IPS-20b (cell line): ENCODE measurements around the gene SH3RF3.

Source experiments
- H3K27ac ChIP-seq: one replicate; pipeline ENCODE4 v1.5.1; 2013; ENCODE audit warnings: low read length
- H3K27me3 ChIP-seq: 2 replicates; pipeline ENCODE4 v1.6.1; 2013; ENCODE audit warnings: mild to moderate bottlenecking, low read length, inconsistent platforms; ENCODE audit not compliant: insufficient read depth
- H3K36me3 ChIP-seq: 2 replicates; pipeline ENCODE4 v1.6.1; 2013; ENCODE audit warnings: low read depth, mild to moderate bottlenecking, inconsistent platforms, low read length, moderate library complexity; ENCODE audit not compliant: insufficient read depth
- H3K4me1 ChIP-seq: 2 replicates; pipeline ENCODE4 v1.6.1; 2013; ENCODE audit warnings: mild to moderate bottlenecking, control low read depth, inconsistent platforms, low read length, moderate library complexity; ENCODE audit not compliant: insufficient read depth
- H3K4me3 ChIP-seq: 2 replicates; pipeline ENCODE4 v1.5.1; 2013; ENCODE audit warnings: mild to moderate bottlenecking, low read length, inconsistent platforms
- H3K9ac ChIP-seq: 2 replicates; pipeline ENCODE4 v1.6.1; 2013; ENCODE audit warnings: low read depth, mild to moderate bottlenecking, inconsistent platforms, low read length, moderate library complexity
- H3K9me3 ChIP-seq: 2 replicates; pipeline ENCODE4 v1.6.1; 2013; ENCODE audit warnings: mild to moderate bottlenecking, low read depth, low read length, inconsistent platforms; ENCODE audit not compliant: insufficient read depth

SH3RF3 gene

DNA sequence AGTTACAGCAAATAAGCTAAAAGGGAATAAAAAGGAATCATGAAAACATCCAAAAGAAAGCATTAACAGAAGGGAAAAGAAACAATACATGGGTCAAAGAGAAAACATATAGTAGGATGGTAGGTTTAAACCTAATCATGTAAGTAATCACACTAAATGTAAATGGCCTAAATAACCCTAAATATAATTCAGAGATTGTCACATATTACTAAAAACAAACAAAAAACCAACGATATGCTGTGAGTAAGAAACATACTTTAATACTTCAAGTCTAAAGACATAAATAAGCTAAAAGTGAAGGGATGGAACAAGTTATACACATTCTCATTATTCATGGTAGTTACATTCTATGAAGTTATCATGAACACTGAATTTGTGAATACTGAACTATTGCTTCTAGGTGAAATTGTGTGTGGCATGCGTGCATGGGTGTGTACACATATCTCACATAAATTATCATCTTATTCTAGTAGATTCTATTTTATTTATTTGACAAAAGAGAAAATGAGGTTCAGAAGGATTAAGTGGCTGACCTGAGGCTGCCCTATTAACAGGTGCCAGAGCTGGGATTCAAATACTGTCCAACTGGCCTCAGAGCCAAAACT, 313.8 kb downstream of the SH3RF3 start:
- H3K9ac ChIP-seq: no peak overlapping the region
- H3K4me1 ChIP-seq: no peaks in the 10 kb centered on the region
- no peak overlapping the region for H3K4me3 ChIP-seq
- peaks cover 20% of the 10 kb centered on the region for H3K9me3 ChIP-seq
- no peaks in the 10 kb centered on the region for H3K27me3 ChIP-seq
- no peaks in the 10 kb centered on the region for H3K36me3 ChIP-seq
- H3K27ac ChIP-seq: no peak overlapping the region

DNA sequence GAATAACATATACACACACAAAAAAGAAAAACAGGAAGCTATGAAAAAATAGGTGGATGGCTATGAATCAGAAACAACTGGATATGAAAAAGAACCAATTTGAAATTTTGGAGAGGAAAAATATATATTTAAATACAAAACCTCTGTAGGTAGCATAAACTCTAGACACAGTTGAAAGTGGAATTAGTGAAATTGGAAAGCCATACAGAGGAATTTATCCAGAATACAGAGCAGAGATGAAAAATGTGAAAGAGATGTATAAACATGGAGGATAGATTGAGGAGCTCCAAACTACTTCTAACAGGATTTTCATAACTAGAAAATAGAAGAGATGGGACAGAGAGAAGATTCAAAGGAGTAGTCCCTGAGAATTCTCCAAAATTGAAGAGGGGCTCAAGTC, 315.9 kb downstream of the SH3RF3 start:
- Histone ChIP-seq H3K9me3 (peaks cover 20% of the 10 kb centered on the region), H3K9ac (no peak overlapping the region), H3K27ac (no peak overlapping the region), H3K4me1 (no peaks in the 10 kb centered on the region), H3K36me3 (no peaks in the 10 kb centered on the region), H3K27me3 (no peaks in the 10 kb centered on the region), H3K4me3 (no peak overlapping the region)

DNA sequence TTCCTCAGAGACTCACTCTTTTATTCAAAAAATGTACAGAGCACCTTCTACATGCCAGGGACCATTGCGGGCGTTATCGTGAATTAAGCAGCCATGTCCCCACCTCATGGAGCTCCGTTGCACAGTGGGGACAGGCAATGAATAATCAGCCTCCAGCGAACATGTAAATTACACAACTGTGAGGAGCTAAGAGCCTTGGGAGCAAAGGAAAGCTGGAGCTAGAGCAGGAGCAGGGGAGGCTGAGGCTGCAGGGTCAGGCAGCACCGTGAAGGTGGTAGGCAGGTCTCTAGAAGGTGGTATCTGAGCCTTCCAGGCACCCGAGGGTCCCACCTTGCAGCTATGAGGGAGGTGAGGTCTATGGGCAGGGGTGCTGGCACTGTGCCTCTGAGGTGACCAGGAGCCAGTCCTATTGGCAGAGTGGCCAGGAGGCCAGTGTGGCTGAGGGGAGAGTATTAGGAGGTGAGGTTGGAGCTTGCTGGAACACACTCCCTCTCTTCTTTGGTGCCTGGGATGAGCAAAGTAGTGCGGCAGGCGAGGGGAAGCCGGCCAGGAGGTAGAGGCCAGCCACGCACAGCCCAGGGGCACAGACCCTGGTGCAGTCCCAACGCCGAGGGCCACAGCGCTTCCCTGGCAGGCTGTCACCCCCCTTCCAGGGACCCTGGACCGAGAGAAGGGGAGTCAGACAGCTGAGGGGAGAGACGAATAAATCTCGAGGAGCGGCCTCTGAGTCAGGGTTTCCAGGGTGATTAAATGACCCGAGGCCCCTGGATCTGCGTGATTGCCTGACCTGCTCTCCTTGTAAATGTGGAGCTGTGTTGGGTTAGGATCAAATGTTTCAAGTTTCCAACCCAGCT, 317.5 kb downstream of the SH3RF3 start:
- Histone ChIP-seq H3K36me3 (no peaks in the 10 kb centered on the region), H3K9me3 (peaks cover 20% of the 10 kb centered on the region), H3K27me3 (no peaks in the 10 kb centered on the region), H3K4me1 (no peaks in the 10 kb centered on the region), H3K27ac (no peak overlapping the region), H3K9ac (no peak overlapping the region), H3K4me3 (no peak overlapping the region)

DNA sequence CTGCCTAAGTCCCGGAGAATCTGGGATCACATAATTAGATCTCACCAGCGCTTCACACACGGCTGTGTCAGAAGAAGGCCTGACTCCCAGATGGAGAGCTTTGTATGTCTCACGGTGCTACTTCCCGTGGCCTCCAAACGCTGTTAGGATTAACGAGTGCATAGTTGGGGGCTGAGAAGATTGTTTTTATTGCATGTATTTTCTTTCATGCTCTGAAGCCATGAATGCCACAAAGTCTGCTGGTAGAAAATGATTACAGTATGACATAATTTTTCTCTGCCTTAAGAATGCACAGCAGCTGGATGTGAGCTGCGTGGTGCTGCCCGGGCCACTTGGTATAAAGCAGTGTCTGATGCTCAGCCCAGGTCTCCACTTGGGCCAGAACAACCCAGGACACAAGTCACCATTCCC, 318.3 kb downstream of the SH3RF3 start:
- H3K4me3 ChIP-seq: no peak overlapping the region
- H3K27ac ChIP-seq: no peak overlapping the region
- no peaks in the 10 kb centered on the region for H3K36me3 ChIP-seq
- H3K9ac ChIP-seq: no peak overlapping the region
- peaks cover 20% of the 10 kb centered on the region for H3K9me3 ChIP-seq
- no peaks in the 10 kb centered on the region for H3K27me3 ChIP-seq
- no peaks in the 10 kb centered on the region for H3K4me1 ChIP-seq

DNA sequence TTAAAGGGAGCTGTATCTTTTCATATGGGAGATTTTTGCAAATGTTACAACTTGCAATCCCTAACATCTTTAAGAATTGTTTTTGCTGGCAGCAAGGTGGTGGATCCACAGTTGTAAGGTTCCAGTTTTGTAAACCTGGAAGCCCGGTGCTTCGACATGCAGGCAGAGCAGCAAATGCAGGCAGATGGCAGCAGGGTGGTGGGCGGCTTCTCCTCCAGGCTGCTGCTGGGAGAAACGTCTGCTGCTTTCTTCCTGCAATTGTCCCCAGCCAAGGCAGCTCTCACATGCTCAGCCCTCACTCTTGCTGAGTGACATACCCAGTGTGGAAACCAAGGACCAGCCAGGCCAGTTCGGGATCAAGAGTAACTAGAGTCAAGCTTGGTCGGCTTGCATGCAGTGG, 318.8 kb downstream of the SH3RF3 start:
- Histone ChIP-seq H3K9me3 (peaks cover 17% of the 10 kb centered on the region), H3K27ac (no peak overlapping the region)

DNA sequence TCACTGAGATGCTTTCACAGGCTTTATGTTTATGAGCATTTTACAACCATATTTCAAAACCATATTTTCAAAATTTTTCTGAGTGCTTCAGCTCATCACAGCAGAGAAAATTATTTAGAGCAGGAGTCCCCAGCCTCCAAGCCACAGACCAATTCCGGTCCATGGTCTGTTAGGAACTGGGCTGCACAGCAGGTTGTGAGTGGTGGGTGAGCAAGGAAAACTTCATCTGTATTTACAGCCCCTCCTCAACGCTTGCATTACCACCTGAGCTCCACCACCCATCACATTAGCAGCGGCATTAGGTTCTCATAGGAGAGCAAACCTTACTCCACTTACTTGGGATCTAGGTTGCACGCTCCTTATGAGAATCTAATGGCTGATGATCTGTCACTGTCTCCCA, 319.2 kb downstream of the SH3RF3 start:
- Histone ChIP-seq H3K4me3 (no peak overlapping the region), H3K27ac (no peak overlapping the region), H3K9ac (no peak overlapping the region), H3K27me3 (no peaks in the 10 kb centered on the region), H3K9me3 (peaks cover 14% of the 10 kb centered on the region), H3K4me1 (no peaks in the 10 kb centered on the region), H3K36me3 (no peaks in the 10 kb centered on the region)

More for the DNA sequence above, 318.8 kb downstream of the SH3RF3 start:
- Histone ChIP-seq H3K9ac (no peak overlapping the region), H3K27me3 (no peaks in the 10 kb centered on the region), H3K36me3 (no peaks in the 10 kb centered on the region), H3K4me3 (no peak overlapping the region), H3K4me1 (no peaks in the 10 kb centered on the region)

DNA sequence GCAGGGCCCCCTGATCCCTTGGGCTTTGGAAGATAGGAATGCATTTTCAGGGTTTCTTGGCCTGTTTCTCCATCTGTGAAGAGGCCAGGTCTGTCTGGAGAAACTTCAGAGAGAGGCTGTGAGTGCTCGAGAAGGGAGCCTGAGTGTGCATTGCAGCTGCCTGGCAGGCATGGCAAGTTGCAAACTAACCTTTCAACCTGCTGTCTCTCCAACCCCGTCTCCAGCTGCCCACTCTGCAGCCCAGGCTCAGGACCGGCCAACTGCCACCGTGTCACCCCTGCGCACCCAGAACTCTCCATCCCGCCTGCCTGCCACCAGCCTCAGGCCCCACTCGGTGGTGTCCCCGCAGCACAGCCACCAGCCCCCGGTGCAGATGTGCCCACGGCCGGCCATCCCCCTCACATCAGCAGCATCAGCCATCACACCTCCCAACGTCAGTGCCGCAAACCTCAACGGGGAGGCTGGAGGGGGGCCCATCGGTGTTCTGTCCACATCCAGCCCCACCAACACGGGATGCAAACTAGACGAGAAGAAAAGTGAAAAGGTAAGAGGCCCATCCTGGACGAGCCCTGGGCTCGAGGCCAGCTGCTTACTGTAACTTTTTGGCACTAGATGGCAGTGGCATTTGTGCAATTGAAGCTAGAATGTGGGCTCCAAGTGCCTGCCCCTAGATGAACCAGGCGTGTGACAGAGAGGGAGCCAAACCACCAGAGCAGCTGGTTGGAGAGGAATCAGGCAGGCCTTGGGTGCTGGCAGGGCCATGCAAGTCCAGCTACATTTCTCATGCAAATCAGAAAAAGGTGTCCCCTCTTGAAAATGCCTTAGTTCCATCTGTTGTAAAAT, 320.2 kb downstream of the SH3RF3 start:
- H3K4me1 ChIP-seq: no peaks in the 10 kb centered on the region

DNA sequence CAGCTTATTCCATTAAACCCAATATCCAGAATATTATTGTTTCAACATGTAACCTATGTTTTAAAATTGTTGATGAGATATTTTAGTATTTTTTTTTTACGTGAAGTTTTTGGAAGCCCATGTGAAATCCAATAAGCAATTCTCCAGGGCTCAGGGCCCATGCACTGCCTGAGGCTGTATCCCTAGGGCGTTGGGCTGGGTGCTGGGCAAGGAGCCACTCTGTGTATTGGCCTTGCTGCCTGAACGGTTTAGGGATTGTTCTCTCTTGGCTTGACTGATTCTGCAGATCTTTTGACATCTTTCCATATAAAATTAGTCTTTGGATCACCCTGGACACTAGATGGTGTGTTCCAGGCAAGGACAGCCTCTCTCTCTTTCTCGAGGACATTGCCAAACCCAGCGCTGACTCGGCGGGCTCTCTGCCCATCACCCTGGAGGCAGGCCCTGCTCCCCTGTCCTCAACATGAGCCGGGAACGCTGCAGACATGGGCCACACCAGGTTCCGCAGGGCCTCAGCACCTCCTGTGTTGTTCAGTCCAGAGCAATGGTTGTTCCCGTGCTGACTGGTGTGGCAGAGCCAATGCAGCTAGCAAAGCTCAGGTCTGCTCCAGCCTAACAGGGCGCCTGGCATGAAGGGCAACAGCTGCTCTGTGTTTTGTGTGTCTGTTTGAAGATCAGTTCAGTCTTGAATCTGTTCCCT, 321.7 kb downstream of the SH3RF3 start:
- H3K9ac ChIP-seq: no peak overlapping the region
- no peaks in the 10 kb centered on the region for H3K36me3 ChIP-seq
- no peaks in the 10 kb centered on the region for H3K9me3 ChIP-seq
- H3K4me3 ChIP-seq: no peak overlapping the region
- H3K27me3 ChIP-seq: no peaks in the 10 kb centered on the region
- H3K27ac ChIP-seq: no peak overlapping the region
- no peaks in the 10 kb centered on the region for H3K4me1 ChIP-seq

More for the DNA sequence above, 320.2 kb downstream of the SH3RF3 start:
- Histone ChIP-seq H3K27ac (no peak overlapping the region), H3K9ac (no peak overlapping the region), H3K9me3 (peaks cover 11% of the 10 kb centered on the region; the same call in 1 of the 2 replicates), H3K36me3 (no peaks in the 10 kb centered on the region), H3K4me3 (no peak overlapping the region), H3K27me3 (no peaks in the 10 kb centered on the region)

DNA sequence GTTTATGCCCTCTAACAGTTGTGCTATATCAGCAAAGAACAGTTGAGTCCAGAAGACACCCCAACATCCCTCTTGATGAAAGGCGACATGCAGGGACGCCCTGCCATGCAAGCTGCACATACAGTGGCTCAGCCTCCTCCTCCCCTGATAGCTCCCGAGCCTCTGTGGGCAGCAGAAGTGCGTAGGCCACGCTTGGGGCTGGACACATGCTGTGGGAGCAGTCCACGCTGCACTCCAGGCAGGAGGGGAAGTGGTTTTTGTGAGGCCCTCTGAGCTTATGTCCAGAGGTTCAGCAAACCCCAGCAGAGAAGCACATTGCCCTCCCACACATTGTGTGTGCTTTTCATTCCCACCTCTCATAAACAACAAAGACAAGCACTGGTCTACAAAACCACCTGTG, 322.7 kb downstream of the SH3RF3 start:
- H3K27me3 ChIP-seq: no peaks in the 10 kb centered on the region
- H3K4me3 ChIP-seq: no peak overlapping the region
- no peaks in the 10 kb centered on the region for H3K4me1 ChIP-seq
- H3K36me3 ChIP-seq: no peaks in the 10 kb centered on the region
- no peak overlapping the region for H3K9ac ChIP-seq
- no peaks in the 10 kb centered on the region for H3K9me3 ChIP-seq
- H3K27ac ChIP-seq: no peak overlapping the region

DNA sequence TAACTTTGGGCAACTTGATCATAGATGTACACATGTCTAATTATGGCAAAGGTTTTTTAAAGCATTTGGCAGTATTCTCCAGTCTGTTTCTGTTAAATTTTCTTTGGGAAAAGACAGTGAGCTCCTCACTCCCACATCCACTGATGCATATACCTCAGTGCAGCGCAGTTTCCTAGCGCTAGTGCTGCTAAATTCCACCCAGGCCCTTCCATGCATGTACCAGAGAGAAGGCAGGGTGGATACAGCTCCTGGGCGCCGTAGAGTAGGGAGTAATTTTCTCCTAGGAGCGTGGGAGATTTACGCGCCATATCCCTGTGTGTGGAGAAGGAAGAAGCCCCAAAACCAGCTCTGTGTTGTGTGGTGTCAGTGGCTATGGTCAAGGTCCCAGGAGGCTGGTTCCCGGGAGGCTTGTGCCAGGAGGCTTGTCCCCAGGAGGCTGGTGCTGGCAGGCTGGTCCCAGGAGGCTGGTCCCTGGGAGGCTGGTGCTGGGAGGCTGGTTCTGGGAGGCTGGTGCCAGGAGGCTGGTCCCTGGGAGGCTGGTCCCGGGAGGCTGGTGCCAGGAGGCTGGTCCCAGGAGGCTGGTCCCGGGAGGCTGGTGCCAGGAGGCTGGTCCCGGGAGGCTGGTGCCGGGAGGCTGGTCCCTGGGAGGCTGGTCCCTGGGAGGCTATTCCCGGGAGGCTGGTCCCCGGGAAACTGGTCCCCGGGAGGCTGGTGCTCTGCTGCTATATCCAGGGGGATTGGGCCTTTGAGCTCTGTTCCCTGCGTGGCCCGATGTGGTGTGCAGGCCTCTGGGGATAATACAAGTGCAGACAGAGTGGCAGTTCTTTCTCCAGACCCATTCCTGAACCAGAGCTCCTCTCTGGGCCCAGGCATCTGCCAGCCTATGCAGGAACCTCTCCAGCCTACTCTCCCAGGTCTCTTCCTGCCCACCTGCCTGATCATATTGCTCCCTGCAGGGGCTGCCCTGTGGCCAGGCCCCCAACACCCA, 323.6 kb downstream of the SH3RF3 start:
- H3K4me1 ChIP-seq: no peaks in the 10 kb centered on the region

More for the DNA sequence above, 323.6 kb downstream of the SH3RF3 start:
- no peak overlapping the region for H3K27ac ChIP-seq
- no peak overlapping the region for H3K4me3 ChIP-seq
- no peak overlapping the region for H3K9ac ChIP-seq
- H3K27me3 ChIP-seq: no peaks in the 10 kb centered on the region
- H3K9me3 ChIP-seq: no peaks in the 10 kb centered on the region
- H3K36me3 ChIP-seq: no peaks in the 10 kb centered on the region
